GM12878 (cell line): Measurements from ENCODE around the gene TP63.

Experiments used
- CTCF ChIP-seq, 3 experiments: IDR thresholded peaks in 2 of 3; conservative IDR thresholded peaks in 1 of 3; 2 replicates each; pipeline ENCODE4 v1.5.1; 2011; ENCODE audit warnings: low read depth in 3 of 3, low read length in 3 of 3, mild to moderate bottlenecking in 3 of 3, control low read depth in 2 of 3, moderate library complexity in 2 of 3, inconsistent platforms in 1 of 3, mixed read lengths in 1 of 3; ENCODE audit not compliant: control insufficient read depth in 2 of 3, insufficient read depth in 1 of 3; ENCODE audit errors: extremely low read depth in 1 of 3
- POLR2A ChIP-seq: IDR thresholded peaks from 2 replicates; pipeline ENCODE4 v1.6.1; 2011; ENCODE audit warnings: low read depth, mild to moderate bottlenecking, low read length
- POLR2AphosphoS5 ChIP-seq: IDR thresholded peaks from 2 replicates; pipeline ENCODE4 v1.6.1; 2011; ENCODE audit warnings: mild to moderate bottlenecking, low read length, inconsistent platforms
- TAF1 ChIP-seq: IDR thresholded peaks from 2 replicates; pipeline ENCODE4 v1.6.1; 2011; ENCODE audit warnings: mild to moderate bottlenecking, low read depth, low read length, borderline replicate concordance
- TCF7 ChIP-seq: IDR thresholded peaks from 2 replicates; pipeline ENCODE4 v1.6.1; 2014; ENCODE audit warnings: antibody characterized with exemption, borderline replicate concordance
- ZBTB33 ChIP-seq: fragments of 450-650 bp; IDR thresholded peaks from 2 replicates; pipeline ENCODE4 v1.6.1; 2017; ENCODE audit warnings: mild to moderate bottlenecking

- no peak for TF ChIP-seq TCF7
- no peak for TF ChIP-seq POLR2A
- TF ChIP-seq POLR2AphosphoS5: no peak
- TF ChIP-seq ZBTB33: no peak
- TF ChIP-seq TAF1: no peak
- no peak for TF ChIP-seq CTCF (IDR thresholded peaks at IDR 0.05 in 2 of 3, conservative IDR thresholded peaks at IDR 0.05 in 1 of 3; ENCODE audit: control insufficient read depth in 2 of 3, extremely low read depth in 1 of 3, insufficient read depth in 1 of 3, low read depth in 3 of 3, low read length in 3 of 3)
Observed at GRCh38 chr3:189683546-189684255, 52.5 kb downstream of the TP63 start.
